MM.1S (cell line): ENCODE data around the gene DACT3.
"Not testable (repeated sequence)": the region's sequence is repeated elsewhere in the genome, so short reads cannot be mapped to it uniquely, and the experiment has no call there.

Source experiments
- DNase-seq: peaks from one replicate; pipeline ENCODE4 v3.0.0-alpha.2; 2015
- H2AFZ ChIP-seq: fragments of 300-600 bp; sonication (generic); 2 replicates; pipeline ENCODE4 v1.6.0; 2016; ENCODE audit warnings: antibody characterized with exemption, low read length
- H3F3A ChIP-seq: fragments of 300-600 bp; sonication (generic); 2 replicates; pipeline ENCODE4 v1.6.1; 2016; ENCODE audit warnings: mild to moderate bottlenecking, antibody characterized with exemption, low read length, moderate library complexity, mixed read lengths; ENCODE audit not compliant: insufficient read depth
- H3K27ac ChIP-seq: fragments of 300-600 bp; sonication (generic); 2 replicates; pipeline ENCODE4 v1.5.1; 2016; ENCODE audit warnings: mild to moderate bottlenecking, low read length
- H3K27me3 ChIP-seq: fragments of 300-600 bp; sonication (generic); replicated peaks from 2 replicates; pipeline ENCODE4 v1.6.0; 2016; ENCODE audit warnings: low read length; ENCODE audit not compliant: insufficient read depth
- H3K36me3 ChIP-seq: fragments of 300-600 bp; sonication (generic); replicated peaks from 2 replicates; pipeline ENCODE4 v1.6.1; 2016; ENCODE audit warnings: mild to moderate bottlenecking, low read length, mixed read lengths; ENCODE audit not compliant: insufficient read depth
- H3K4me1 ChIP-seq: fragments of 300-600 bp; sonication (generic); 2 replicates; pipeline ENCODE4 v1.6.1; 2016; ENCODE audit warnings: low read length, mixed read lengths
- H3K4me2 ChIP-seq: fragments of 300-600 bp; sonication (generic); 2 replicates; pipeline ENCODE4 v1.6.0; 2016; ENCODE audit warnings: low read depth, low read length
- H3K4me3 ChIP-seq: fragments of 300-600 bp; sonication (generic); 2 replicates; pipeline ENCODE4 v1.5.1; 2016; ENCODE audit warnings: low read length, mixed read lengths
- H3K79me2 ChIP-seq: fragments of 300-600 bp; sonication (generic); 2 replicates; pipeline ENCODE4 v1.6.1; 2016; ENCODE audit warnings: mixed run types, low read length, mixed read lengths
- H3K9ac ChIP-seq: fragments of 300-600 bp; sonication (generic); 2 replicates; pipeline ENCODE4 v1.6.1; 2016; ENCODE audit warnings: low read length, mixed read lengths
- H3K9me2 ChIP-seq: fragments of 300-600 bp; sonication (generic); replicated peaks from 2 replicates; pipeline ENCODE4 v1.6.1; 2016; ENCODE audit warnings: mild to moderate bottlenecking, low read length, mixed read lengths; ENCODE audit not compliant: insufficient read depth
- H3K9me3 ChIP-seq: fragments of 300-600 bp; sonication (generic); replicated peaks from 2 replicates; pipeline ENCODE4 v1.6.1; 2016; ENCODE audit warnings: mild to moderate bottlenecking, low read length, mixed read lengths; ENCODE audit not compliant: insufficient read depth
- H4K20me1 ChIP-seq: fragments of 300-600 bp; sonication (generic); 2 replicates; pipeline ENCODE4 v1.6.1; 2016; ENCODE audit warnings: mild to moderate bottlenecking, low read length, moderate library complexity, mixed read lengths; ENCODE audit not compliant: insufficient read depth
- CTCF ChIP-seq: fragments of 300-600 bp; sonication (generic); IDR thresholded peaks from 2 replicates; pipeline ENCODE4 v1.5.1; 2016; ENCODE audit warnings: antibody characterized with exemption, low read length, mixed read lengths
- EZH2 ChIP-seq: fragments of 300-600 bp; sonication (generic); optimal IDR thresholded peaks from 2 replicates; pipeline ENCODE3; 2017; ENCODE audit warnings: low read depth, mild to moderate bottlenecking, antibody characterized with exemption, low read length, mixed read lengths
- EZH2phosphoT487 ChIP-seq: fragments of 300-600 bp; sonication (generic); IDR thresholded peaks from 2 replicates; pipeline ENCODE4 v1.6.1; 2018; ENCODE audit warnings: antibody characterized with exemption, low read length

Gene DACT3

GRCh38 chr19:46629546-46630025, 31.4 kb downstream of the DACT3 start:
- TF ChIP-seq EZH2 (no peak), CTCF (no peak), EZH2phosphoT487 (no peak)
- no peak overlapping the region for H3K9ac ChIP-seq
- H3K4me1 ChIP-seq, result peaks cover 7% of the 10 kb centered on the region; the same call in 1 of the 2 replicates

GRCh38 chr19:46628970-46629369, 32.0 kb downstream of the DACT3 start:
- H3K27ac ChIP-seq, DNase-seq, H3K9ac ChIP-seq, H3F3A ChIP-seq, H3K9me3 ChIP-seq, H3K4me1 ChIP-seq, H2AFZ ChIP-seq, H3K4me2 ChIP-seq, H3K4me3 ChIP-seq, H3K79me2 ChIP-seq, H3K36me3 ChIP-seq, H3K9me2 ChIP-seq, H4K20me1 ChIP-seq: not testable (repeated sequence)
- H3K27me3 ChIP-seq, result peaks cover 86% of the 10 kb centered on the region

More at GRCh38 chr19:46629546-46630025, 31.4 kb downstream of the DACT3 start:
- Histone ChIP-seq H3K27ac (no peak overlapping the region), H3F3A (no peaks in the 10 kb centered on the region), H3K79me2 (no peaks in the 10 kb centered on the region), H2AFZ (no peak overlapping the region), H3K9me2 (no peaks in the 10 kb centered on the region), H3K27me3 (peaks cover 84% of the 10 kb centered on the region), H3K36me3 (no peaks in the 10 kb centered on the region), H3K9me3 (no peaks in the 10 kb centered on the region), H4K20me1 (no peaks in the 10 kb centered on the region), H3K4me3 (no peak overlapping the region), H3K4me2 (no peak overlapping the region)
- no peak for DNase-seq

- TF ChIP-seq CTCF (no peak), EZH2 (no peak), EZH2phosphoT487 (no peak)
- Histone ChIP-seq H4K20me1 (no peaks in the 10 kb centered on the region), H3K27me3 (peaks cover 85% of the 10 kb centered on the region), H3K27ac (no peak overlapping the region), H3K4me1 (no peaks in the 10 kb centered on the region), H3K9ac (no peak overlapping the region), H3K79me2 (no peaks in the 10 kb centered on the region), H3K4me2 (no peak overlapping the region), H3K4me3 (no peak overlapping the region), H2AFZ (no peak overlapping the region), H3K9me3 (no peaks in the 10 kb centered on the region), H3K9me2 (no peaks in the 10 kb centered on the region), H3K36me3 (no peaks in the 10 kb centered on the region), H3F3A (no peaks in the 10 kb centered on the region)
- DNase-seq, result no peak
Observed at GRCh38 chr19:46626446-46626845, 34.5 kb downstream of the DACT3 start.

- Histone ChIP-seq H3K4me1 (no peaks in the 10 kb centered on the region), H3K9ac (no peak overlapping the region), H3K4me3 (no peak overlapping the region), H3K9me2 (no peaks in the 10 kb centered on the region), H3F3A (no peaks in the 10 kb centered on the region), H2AFZ (no peak overlapping the region), H3K4me2 (no peak overlapping the region), H3K27ac (no peak overlapping the region), H3K79me2 (no peaks in the 10 kb centered on the region), H3K27me3 (peaks cover 85% of the 10 kb centered on the region), H4K20me1 (no peaks in the 10 kb centered on the region), H3K36me3 (no peaks in the 10 kb centered on the region), H3K9me3 (no peaks in the 10 kb centered on the region)
- DNase-seq, result no peak
- no peak for TF ChIP-seq CTCF
- no peak for TF ChIP-seq EZH2phosphoT487
- TF ChIP-seq EZH2, result no peak
Observed at GRCh38 chr19:46625731-46626130, 35.3 kb downstream of the DACT3 start.
